Measurements from ENCODE around the gene DESI2. TPM values are rescaled to one million over a fixed set of nuclear protein-coding genes. Genes with fewer than 3 reads are reported as not detected.

Gene DESI2
- total and polyA plus RNA-seq, 2 of the 8 experiments (the other 6 are each of a cell fraction or from before 2014, with no cell fraction given) = 54.0 to 110 TPM

DNA sequence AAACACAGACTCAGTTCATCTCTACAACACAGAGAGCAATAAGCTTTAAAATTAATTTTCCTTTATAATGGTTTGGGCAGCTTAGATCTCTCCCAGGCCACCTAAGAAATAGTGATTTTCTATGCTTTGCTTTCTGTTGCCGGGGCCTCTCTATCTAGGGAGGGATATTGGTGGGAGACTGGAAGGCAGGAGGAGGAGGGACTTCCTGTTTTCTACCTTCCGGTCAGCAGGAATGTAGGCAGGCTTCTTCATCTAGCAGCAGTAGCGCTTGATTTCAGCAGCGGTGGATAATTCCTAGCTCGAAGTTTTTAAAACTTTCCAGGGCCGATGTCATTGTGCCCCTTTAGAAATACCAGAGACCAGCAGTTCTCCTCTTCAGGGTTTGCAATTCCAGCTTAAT is 5.1 kb upstream of the DESI2 start (continued):
- TF ChIP-seq, protein P1, sequence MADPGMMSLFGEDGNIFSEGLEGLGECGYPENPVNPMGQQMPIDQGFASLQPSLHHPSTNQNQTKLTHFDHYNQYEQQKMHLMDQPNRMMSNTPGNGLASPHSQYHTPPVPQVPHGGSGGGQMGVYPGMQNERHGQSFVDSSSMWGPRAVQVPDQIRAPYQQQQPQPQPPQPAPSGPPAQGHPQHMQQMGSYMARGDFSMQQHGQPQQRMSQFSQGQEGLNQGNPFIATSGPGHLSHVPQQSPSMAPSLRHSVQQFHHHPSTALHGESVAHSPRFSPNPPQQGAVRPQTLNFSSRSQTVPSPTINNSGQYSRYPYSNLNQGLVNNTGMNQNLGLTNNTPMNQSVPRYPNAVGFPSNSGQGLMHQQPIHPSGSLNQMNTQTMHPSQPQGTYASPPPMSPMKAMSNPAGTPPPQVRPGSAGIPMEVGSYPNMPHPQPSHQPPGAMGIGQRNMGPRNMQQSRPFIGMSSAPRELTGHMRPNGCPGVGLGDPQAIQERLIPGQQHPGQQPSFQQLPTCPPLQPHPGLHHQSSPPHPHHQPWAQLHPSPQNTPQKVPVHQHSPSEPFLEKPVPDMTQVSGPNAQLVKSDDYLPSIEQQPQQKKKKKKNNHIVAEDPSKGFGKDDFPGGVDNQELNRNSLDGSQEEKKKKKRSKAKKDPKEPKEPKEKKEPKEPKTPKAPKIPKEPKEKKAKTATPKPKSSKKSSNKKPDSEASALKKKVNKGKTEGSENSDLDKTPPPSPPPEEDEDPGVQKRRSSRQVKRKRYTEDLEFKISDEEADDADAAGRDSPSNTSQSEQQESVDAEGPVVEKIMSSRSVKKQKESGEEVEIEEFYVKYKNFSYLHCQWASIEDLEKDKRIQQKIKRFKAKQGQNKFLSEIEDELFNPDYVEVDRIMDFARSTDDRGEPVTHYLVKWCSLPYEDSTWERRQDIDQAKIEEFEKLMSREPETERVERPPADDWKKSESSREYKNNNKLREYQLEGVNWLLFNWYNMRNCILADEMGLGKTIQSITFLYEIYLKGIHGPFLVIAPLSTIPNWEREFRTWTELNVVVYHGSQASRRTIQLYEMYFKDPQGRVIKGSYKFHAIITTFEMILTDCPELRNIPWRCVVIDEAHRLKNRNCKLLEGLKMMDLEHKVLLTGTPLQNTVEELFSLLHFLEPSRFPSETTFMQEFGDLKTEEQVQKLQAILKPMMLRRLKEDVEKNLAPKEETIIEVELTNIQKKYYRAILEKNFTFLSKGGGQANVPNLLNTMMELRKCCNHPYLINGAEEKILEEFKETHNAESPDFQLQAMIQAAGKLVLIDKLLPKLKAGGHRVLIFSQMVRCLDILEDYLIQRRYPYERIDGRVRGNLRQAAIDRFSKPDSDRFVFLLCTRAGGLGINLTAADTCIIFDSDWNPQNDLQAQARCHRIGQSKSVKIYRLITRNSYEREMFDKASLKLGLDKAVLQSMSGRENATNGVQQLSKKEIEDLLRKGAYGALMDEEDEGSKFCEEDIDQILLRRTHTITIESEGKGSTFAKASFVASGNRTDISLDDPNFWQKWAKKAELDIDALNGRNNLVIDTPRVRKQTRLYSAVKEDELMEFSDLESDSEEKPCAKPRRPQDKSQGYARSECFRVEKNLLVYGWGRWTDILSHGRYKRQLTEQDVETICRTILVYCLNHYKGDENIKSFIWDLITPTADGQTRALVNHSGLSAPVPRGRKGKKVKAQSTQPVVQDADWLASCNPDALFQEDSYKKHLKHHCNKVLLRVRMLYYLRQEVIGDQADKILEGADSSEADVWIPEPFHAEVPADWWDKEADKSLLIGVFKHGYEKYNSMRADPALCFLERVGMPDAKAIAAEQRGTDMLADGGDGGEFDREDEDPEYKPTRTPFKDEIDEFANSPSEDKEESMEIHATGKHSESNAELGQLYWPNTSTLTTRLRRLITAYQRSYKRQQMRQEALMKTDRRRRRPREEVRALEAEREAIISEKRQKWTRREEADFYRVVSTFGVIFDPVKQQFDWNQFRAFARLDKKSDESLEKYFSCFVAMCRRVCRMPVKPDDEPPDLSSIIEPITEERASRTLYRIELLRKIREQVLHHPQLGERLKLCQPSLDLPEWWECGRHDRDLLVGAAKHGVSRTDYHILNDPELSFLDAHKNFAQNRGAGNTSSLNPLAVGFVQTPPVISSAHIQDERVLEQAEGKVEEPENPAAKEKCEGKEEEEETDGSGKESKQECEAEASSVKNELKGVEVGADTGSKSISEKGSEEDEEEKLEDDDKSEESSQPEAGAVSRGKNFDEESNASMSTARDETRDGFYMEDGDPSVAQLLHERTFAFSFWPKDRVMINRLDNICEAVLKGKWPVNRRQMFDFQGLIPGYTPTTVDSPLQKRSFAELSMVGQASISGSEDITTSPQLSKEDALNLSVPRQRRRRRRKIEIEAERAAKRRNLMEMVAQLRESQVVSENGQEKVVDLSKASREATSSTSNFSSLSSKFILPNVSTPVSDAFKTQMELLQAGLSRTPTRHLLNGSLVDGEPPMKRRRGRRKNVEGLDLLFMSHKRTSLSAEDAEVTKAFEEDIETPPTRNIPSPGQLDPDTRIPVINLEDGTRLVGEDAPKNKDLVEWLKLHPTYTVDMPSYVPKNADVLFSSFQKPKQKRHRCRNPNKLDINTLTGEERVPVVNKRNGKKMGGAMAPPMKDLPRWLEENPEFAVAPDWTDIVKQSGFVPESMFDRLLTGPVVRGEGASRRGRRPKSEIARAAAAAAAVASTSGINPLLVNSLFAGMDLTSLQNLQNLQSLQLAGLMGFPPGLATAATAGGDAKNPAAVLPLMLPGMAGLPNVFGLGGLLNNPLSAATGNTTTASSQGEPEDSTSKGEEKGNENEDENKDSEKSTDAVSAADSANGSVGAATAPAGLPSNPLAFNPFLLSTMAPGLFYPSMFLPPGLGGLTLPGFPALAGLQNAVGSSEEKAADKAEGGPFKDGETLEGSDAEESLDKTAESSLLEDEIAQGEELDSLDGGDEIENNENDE (IDR thresholded peaks at IDR 0.05; ENCODE audit: insufficient replicate concordance, low read length) = no peak

All from H1 (cell line).